Activated CD8-positive, alpha-beta T cell treated with anti-CD3 and anti-CD28 coated beads for 36 hours (primary cell): Measurements from ENCODE around the gene KRT78. TPM values are rescaled to one million over a fixed set of nuclear protein-coding genes. Genes with fewer than 3 reads are reported as not detected.

Experiments used
- ATAC-seq: fragments of 200-7000 bp; cut with Tn5 transposase; one replicate; pipeline ENCODE4 v1.10.0; 2021; ENCODE audit warnings: mild to moderate bottlenecking, moderate library complexity
- CTCF ChIA-PET: fragments of 350-600 bp; sonication (Branson Sonifier 250); formaldehyde crosslinking; loops from one replicate; lab custom pipeline; 2021; ENCODE audit warnings: antibody characterized with exemption; lab: Charles Lee
- POLR2A ChIA-PET: fragments of 350-600 bp; sonication (Branson Sonifier 250); formaldehyde crosslinking; loops from one replicate; lab custom pipeline; 2021; ENCODE audit warnings: antibody characterized with exemption; lab: Charles Lee
- DNase-seq: peaks from one replicate; pipeline ENCODE4 v3.0.0-alpha.2; 2020
- H3K27ac Mint-ChIP-seq: one replicate; pipeline ENCODE4 v1.8.0; 2021; ENCODE audit warnings: mild to moderate bottlenecking, mixed read lengths
- H3K27me3 Mint-ChIP-seq: one replicate; pipeline ENCODE4 v1.8.0; 2021; ENCODE audit warnings: mixed read lengths
- H3K36me3 Mint-ChIP-seq: one replicate; pipeline ENCODE4 v1.8.0; 2021; ENCODE audit warnings: low read depth, mixed read lengths
- H3K4me1 Mint-ChIP-seq: one replicate; pipeline ENCODE4 v1.8.0; 2021; ENCODE audit warnings: low read depth, mixed read lengths
- H3K4me3 Mint-ChIP-seq: one replicate; pipeline ENCODE4 v1.8.0; 2021; ENCODE audit warnings: mild to moderate bottlenecking, moderate library complexity, mixed read lengths
- H3K9me3 Mint-ChIP-seq: one replicate; pipeline ENCODE4 v1.8.0; 2021; ENCODE audit warnings: mixed read lengths
- CTCF ChIP-seq: fragments of 200-600 bp; IDR thresholded peaks from one replicate; pipeline ENCODE4 v1.8.0; 2022; ENCODE audit warnings: antibody characterized with exemption, mild to moderate bottlenecking
- intact Hi-C: fragments of 100-400 bp; cut with micrococcal nuclease; formaldehyde crosslinking; loops from one replicate; pipeline ENCODE4 v1.10.0; 2022
- total RNA-seq, 2 experiments: library from RNA; stranded (reverse); gene quantifications; one replicate each; pipeline ENCODE4 v1.2.3, GENCODE V29; 2021

KRT78 gene
- total RNA-seq, 2 experiments from 2014 or later = not detected

GRCh38 chr12:52807544-52808470, 41.0 kb downstream of the KRT78 start:
- no peak for TF ChIP-seq CTCF
- ATAC-seq (no peak), DNase-seq (no peak)
- Mint-ChIP-seq H3K27ac (no peak overlapping the region), H3K4me1 (no peaks in the 10 kb centered on the region), H3K27me3 (peaks cover 1% of the 10 kb centered on the region), H3K36me3 (no peaks in the 10 kb centered on the region), H3K4me3 (no peak overlapping the region), H3K9me3 (no peaks in the 10 kb centered on the region)
- intact Hi-C loops = no loop called here
- CTCF ChIA-PET = interaction anchor here (1.0 kb wide), 1 partner anchor 73 kb away, joined by 3 read pairs; no protein-coding TSS in a partner anchor
- POLR2A ChIA-PET = no interaction called here

- H3K9me3 Mint-ChIP-seq = no peaks in the 10 kb centered on the region
- H3K27me3 Mint-ChIP-seq = peaks cover 1% of the 10 kb centered on the region
- ATAC-seq = no peak
- no peak overlapping the region for H3K4me3 Mint-ChIP-seq
- H3K27ac Mint-ChIP-seq = no peak overlapping the region
- no peak for TF ChIP-seq CTCF
- POLR2A ChIA-PET = no interaction called here
- no peaks in the 10 kb centered on the region for H3K36me3 Mint-ChIP-seq
- no peaks in the 10 kb centered on the region for H3K4me1 Mint-ChIP-seq
- no peak for DNase-seq
- intact Hi-C loops = no loop called here
- CTCF ChIA-PET = interaction anchor here (1.2 kb wide), 1 partner anchor 78 kb away, joined by 3 read pairs; no protein-coding TSS in a partner anchor
Measured at GRCh38 chr12:52806821-52807543, 41.8 kb downstream of the KRT78 start.

DNA sequence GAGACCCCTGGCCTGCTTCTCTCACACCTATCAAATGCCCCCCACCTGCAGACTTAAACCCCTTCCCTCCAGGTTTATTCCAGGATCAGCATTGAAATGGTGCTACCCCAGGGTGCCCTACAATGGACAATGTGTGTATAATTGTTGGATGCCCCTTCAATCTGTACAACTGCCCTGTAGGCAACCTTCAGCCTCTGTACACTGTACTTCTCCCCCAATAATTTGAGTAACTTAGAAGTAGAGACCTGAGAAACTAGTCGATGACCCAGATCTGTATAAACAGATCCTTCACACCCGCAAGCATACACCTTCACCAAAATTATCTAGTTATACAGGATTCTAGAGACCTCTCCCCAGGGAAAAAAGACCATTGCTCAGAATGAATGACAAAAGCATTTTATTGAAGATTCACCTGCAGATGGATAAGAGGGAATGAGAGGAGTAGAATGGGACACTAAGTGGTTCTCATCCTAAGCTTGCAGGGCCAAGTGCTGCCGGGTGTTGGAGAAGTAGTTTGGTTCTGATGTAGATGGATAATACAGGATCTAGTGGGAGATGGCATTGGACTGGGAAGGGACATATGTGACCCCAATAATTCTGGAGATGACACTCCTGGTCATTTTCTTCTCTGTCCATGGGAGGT, 42.5 kb downstream of the KRT78 start:
- TF ChIP-seq CTCF = no peak
- no peak for DNase-seq
- intact Hi-C loops = no loop called here

GRCh38 chr12:52805739-52806138, 43.1 kb downstream of the KRT78 start:
- peaks cover 1% of the 10 kb centered on the region for H3K27me3 Mint-ChIP-seq
- H3K4me1 Mint-ChIP-seq = no peaks in the 10 kb centered on the region
- TF ChIP-seq CTCF = no peak
- H3K36me3 Mint-ChIP-seq = no peaks in the 10 kb centered on the region
- no peak for DNase-seq
- CTCF ChIA-PET = interaction anchor here (1.2 kb wide), 1 partner anchor 80 kb away, joined by 3 read pairs; no protein-coding TSS in a partner anchor
- POLR2A ChIA-PET = no interaction called here
- H3K4me3 Mint-ChIP-seq = no peak overlapping the region
- ATAC-seq = no peak
- no peak overlapping the region for H3K27ac Mint-ChIP-seq
- intact Hi-C loops = no loop called here
- no peaks in the 10 kb centered on the region for H3K9me3 Mint-ChIP-seq

More for the DNA sequence above, 42.5 kb downstream of the KRT78 start:
- Mint-ChIP-seq H3K27me3 (peaks cover 1% of the 10 kb centered on the region), H3K9me3 (no peaks in the 10 kb centered on the region), H3K36me3 (no peaks in the 10 kb centered on the region), H3K4me1 (no peaks in the 10 kb centered on the region), H3K4me3 (no peak overlapping the region), H3K27ac (no peak overlapping the region)
- ATAC-seq = no peak
- ChIA-PET POLR2A (no interaction called here), CTCF (interaction anchor here (1.2 kb wide), 1 partner anchor 79 kb away, joined by 3 read pairs; no protein-coding TSS in a partner anchor)
